ENCODE measurements around the gene VAV1. TPM values are rescaled to one million over a fixed set of nuclear protein-coding genes. Genes with fewer than 3 reads are reported as not detected.

VAV1 gene
- total RNA-seq, 5 donors from 2014 or later (not counting 1 experiment from before 2014, with no cell fraction given): 82.5 to 114 (median 92.2) TPM

DNA sequence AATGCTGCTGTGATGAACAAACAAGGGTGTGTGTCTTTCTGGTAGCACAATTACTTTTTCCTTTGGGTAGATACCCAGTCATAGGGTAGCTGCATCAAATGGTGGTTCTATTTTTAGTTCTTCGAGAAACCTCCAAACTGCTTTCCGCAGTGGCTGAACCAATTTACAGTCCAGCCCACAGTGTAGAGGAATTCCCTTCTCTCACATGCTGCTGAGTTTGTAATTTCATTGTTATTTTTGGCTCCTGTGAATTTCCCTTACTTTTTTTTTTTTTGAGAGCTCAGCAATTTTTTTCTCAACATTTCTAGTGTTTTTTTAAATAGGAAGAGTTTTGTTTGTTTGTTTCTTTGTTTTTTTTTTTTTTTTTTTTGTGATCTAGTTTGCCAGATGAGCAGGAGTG lies 77.4 kb downstream of the VAV1 start:
- ChIA-PET POLR2A (no interaction called here), CTCF (interaction anchor here in 1 of 2 donors (0.7 kb wide), 1 partner anchor 19 kb away, joined by 4 read pairs; no protein-coding TSS in a partner anchor)
- no peaks in the 10 kb centered on the region for H3K27me3 ChIP-seq (replicated peaks in 1 of 2; ENCODE audit: control insufficient read depth in 2 of 2, extremely low read depth in 1 of 2, insufficient read depth in 2 of 2, low read length in 1 of 2)
- H3K4me1 ChIP-seq (ENCODE audit: control insufficient read depth in 1 of 2, extremely low read depth in 1 of 2, insufficient read depth in 2 of 2, low read length in 2 of 2): no peaks in the 10 kb centered on the region
- Mint-ChIP-seq H3K36me3 (peaks cover 32% of the 10 kb centered on the region), H3K27me3 (no peaks in the 10 kb centered on the region), H3K4me3 (no peak overlapping the region), H3K27ac (no peak overlapping the region), H3K9me3 (no peaks in the 10 kb centered on the region), H3K4me1 (no peaks in the 10 kb centered on the region)
- no peak for DNase-seq
- no peak overlapping the region for H3K4me3 ChIP-seq (ENCODE audit: control insufficient read depth in 1 of 2, extremely low read depth in 1 of 2, low read length in 1 of 2)
- H3K36me3 ChIP-seq (ENCODE audit: control insufficient read depth in 2 of 2, extremely low read depth in 1 of 2, insufficient read depth in 1 of 2, low read length in 1 of 2): peaks cover 29 to 71% of the 10 kb centered on the region in 2 donors
- H3K9me3 ChIP-seq: no peaks in the 10 kb centered on the region
- ATAC-seq (replicated peaks in 1 of 4): no peak
- no CpG with 5 or more reads among the region's 2 CpGs for WGBS (ENCODE audit: insufficient coverage)
- H3K27ac ChIP-seq (ENCODE audit: low read length): no peak overlapping the region

DNA sequence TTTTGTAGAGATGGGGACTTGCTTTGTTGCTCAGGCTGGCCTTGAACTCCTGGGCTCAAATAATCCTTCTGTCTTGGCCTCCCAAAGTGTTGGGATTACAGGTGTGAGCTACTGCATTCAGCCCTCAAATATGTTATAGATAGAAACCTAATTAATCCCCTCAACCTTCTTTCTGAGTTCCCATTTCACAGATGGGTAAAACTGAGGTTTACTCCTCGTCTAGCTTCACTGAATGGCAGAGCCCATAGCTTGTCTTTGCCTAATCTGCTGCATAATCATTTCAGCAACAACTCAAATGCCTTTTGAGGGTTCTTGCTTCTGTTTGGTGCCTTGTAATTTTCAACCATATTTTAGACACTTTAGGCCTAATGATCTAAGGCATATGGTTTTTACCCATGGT lies 78.9 kb downstream of the VAV1 start:
- peaks cover 45% of the 10 kb centered on the region for H3K36me3 Mint-ChIP-seq
- peak overlapping the region; percentile 15 to 22 for H3K27ac Mint-ChIP-seq
- H3K4me3 Mint-ChIP-seq: no peak overlapping the region
- peaks cover 31 to 85% of the 10 kb centered on the region in 2 donors for H3K36me3 ChIP-seq (ENCODE audit: control insufficient read depth in 2 of 2, extremely low read depth in 1 of 2, insufficient read depth in 1 of 2, low read length in 1 of 2)
- ATAC-seq (replicated peaks in 1 of 4) (no peak), DNase-seq (no peak)
- no peak overlapping the region for H3K27ac ChIP-seq (ENCODE audit: low read length)
- H3K9me3 ChIP-seq: no peaks in the 10 kb centered on the region
- ChIA-PET POLR2A (no interaction called here), CTCF (interaction anchor here in 1 of 2 donors (1.0 kb wide), 1 partner anchor 12 kb away, joined by 4 read pairs; no protein-coding TSS in a partner anchor)
- no peaks in the 10 kb centered on the region for H3K4me1 ChIP-seq (ENCODE audit: control insufficient read depth in 1 of 2, extremely low read depth in 1 of 2, insufficient read depth in 2 of 2, low read length in 2 of 2)
- no peaks in the 10 kb centered on the region for H3K27me3 Mint-ChIP-seq
- H3K27me3 ChIP-seq (replicated peaks in 1 of 2; ENCODE audit: control insufficient read depth in 2 of 2, extremely low read depth in 1 of 2, insufficient read depth in 2 of 2, low read length in 1 of 2): no peaks in the 10 kb centered on the region
- peaks cover 0 to 7% (median 0%) of the 10 kb centered on the region in 3 donors for H3K4me1 Mint-ChIP-seq
- no CpG with 5 or more reads among the region's 1 CpG for WGBS (ENCODE audit: insufficient coverage)
- no peaks in the 10 kb centered on the region for H3K9me3 Mint-ChIP-seq
- no peak overlapping the region for H3K4me3 ChIP-seq (ENCODE audit: control insufficient read depth in 1 of 2, extremely low read depth in 1 of 2, low read length in 1 of 2)

DNA sequence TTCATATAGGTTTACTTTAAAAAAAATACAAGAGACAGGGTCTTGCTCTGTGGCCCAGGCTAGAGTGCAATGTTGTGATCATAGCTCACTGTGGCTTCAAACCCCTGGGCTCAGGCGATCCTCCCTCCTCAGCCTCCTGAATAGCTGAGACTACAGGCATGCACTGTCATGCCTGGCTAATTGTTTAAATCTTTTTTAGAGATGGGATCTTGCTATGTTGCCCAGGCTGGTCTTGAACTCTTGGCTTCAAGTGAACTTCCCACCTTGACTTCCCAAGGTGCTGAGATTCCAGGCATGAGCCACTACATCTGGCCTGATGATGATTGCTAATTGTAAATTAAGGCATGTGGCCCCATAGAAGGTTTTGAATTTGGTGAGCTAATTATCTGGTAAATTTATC lies 79.5 kb downstream of the VAV1 start:
- ChIA-PET POLR2A (no interaction called here), CTCF (interaction anchor here in 1 of 2 donors (1.0 kb wide), 1 partner anchor 11 kb away, joined by 4 read pairs; no protein-coding TSS in a partner anchor)
- Histone ChIP-seq H3K4me1 (ENCODE audit: control insufficient read depth in 1 of 2, extremely low read depth in 1 of 2, insufficient read depth in 2 of 2, low read length in 2 of 2) (no peaks in the 10 kb centered on the region), H3K36me3 (ENCODE audit: control insufficient read depth in 2 of 2, extremely low read depth in 1 of 2, insufficient read depth in 1 of 2, low read length in 1 of 2) (peaks cover 28 to 89% of the 10 kb centered on the region in 2 donors), H3K9me3 (no peaks in the 10 kb centered on the region), H3K27ac (ENCODE audit: low read length) (no peak overlapping the region), H3K4me3 (ENCODE audit: control insufficient read depth in 1 of 2, extremely low read depth in 1 of 2, low read length in 1 of 2) (no peak overlapping the region), H3K27me3 (replicated peaks in 1 of 2; ENCODE audit: control insufficient read depth in 2 of 2, extremely low read depth in 1 of 2, insufficient read depth in 2 of 2, low read length in 1 of 2) (no peaks in the 10 kb centered on the region)
- H3K4me3 Mint-ChIP-seq: no peak overlapping the region
- WGBS (ENCODE audit: insufficient coverage): no CpG with 5 or more reads among the region's 1 CpG
- H3K27ac Mint-ChIP-seq: no peak overlapping the region
- no peaks in the 10 kb centered on the region for H3K9me3 Mint-ChIP-seq
- DNase-seq (no peak), ATAC-seq (replicated peaks in 1 of 4) (no peak)
- H3K36me3 Mint-ChIP-seq: peaks cover 48% of the 10 kb centered on the region
- no peaks in the 10 kb centered on the region for H3K27me3 Mint-ChIP-seq
- H3K4me1 Mint-ChIP-seq: peaks cover 0 to 7% (median 0%) of the 10 kb centered on the region in 3 donors

DNA sequence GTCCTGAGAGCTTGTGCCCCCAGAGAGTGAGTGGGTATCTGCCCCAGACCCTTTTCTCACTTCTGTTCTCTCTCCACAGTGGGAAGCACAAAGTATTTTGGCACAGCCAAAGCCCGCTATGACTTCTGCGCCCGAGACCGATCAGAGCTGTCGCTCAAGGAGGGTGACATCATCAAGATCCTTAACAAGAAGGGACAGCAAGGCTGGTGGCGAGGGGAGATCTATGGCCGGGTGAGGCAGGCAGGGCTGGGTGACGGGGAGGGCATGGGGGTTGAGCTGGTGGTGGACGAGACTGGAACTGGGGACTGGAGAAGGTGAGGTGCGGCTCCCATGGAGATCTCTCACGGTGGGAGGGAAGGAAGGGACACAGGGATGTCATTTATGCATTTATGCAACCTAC lies 81.4 kb downstream of the VAV1 start:
- ChIA-PET POLR2A (no interaction called here), CTCF (no interaction called here)
- H3K27ac Mint-ChIP-seq: peak overlapping the region in 1 of 2 donors; percentile 76
- Histone ChIP-seq H3K27me3 (replicated peaks in 1 of 2; ENCODE audit: control insufficient read depth in 2 of 2, extremely low read depth in 1 of 2, insufficient read depth in 2 of 2, low read length in 1 of 2) (no peaks in the 10 kb centered on the region), H3K4me1 (ENCODE audit: control insufficient read depth in 1 of 2, extremely low read depth in 1 of 2, insufficient read depth in 2 of 2, low read length in 2 of 2) (no peaks in the 10 kb centered on the region), H3K27ac (ENCODE audit: low read length) (no peak overlapping the region), H3K9me3 (no peaks in the 10 kb centered on the region), H3K36me3 (ENCODE audit: control insufficient read depth in 2 of 2, extremely low read depth in 1 of 2, insufficient read depth in 1 of 2, low read length in 1 of 2) (peaks cover 20 to 80% of the 10 kb centered on the region in 2 donors), H3K4me3 (ENCODE audit: control insufficient read depth in 1 of 2, extremely low read depth in 1 of 2, low read length in 1 of 2) (no peak overlapping the region)
- no peaks in the 10 kb centered on the region for H3K27me3 Mint-ChIP-seq
- peaks cover 0 to 7% (median 0%) of the 10 kb centered on the region in 3 donors for H3K4me1 Mint-ChIP-seq
- H3K36me3 Mint-ChIP-seq: peaks cover 49% of the 10 kb centered on the region
- no peak for DNase-seq
- 97% methylated on average over 11 of the region's 11 CpGs for whole genome bisulfite sequencing (ENCODE audit: insufficient coverage)
- H3K9me3 Mint-ChIP-seq: no peaks in the 10 kb centered on the region
- ATAC-seq (replicated peaks in 1 of 4): no peak
- H3K4me3 Mint-ChIP-seq: no peak overlapping the region

DNA sequence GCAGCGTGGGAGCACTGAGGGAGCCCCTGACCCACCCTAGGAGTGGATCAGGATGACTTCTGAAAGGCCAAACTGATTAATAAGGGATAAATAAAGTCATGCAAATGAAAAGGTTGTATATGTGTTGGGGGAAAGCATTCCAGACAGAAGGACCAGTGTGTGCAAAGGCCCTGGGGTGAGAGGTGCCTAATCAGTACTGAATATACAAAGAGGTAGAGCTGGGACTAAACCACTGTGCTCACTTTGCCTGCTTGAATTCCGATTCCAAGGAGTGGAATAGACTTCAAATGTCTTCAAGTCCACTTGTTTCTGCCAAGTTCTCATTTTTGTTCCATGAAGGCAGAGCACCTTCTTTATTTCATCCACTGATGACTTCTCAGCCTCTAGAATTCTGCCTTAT lies 82.2 kb downstream of the VAV1 start:
- H3K27ac ChIP-seq (ENCODE audit: low read length): no peak overlapping the region
- H3K36me3 ChIP-seq (ENCODE audit: control insufficient read depth in 2 of 2, extremely low read depth in 1 of 2, insufficient read depth in 1 of 2, low read length in 1 of 2): peaks cover 20 to 73% of the 10 kb centered on the region in 2 donors
- DNase-seq (no peak), ATAC-seq (replicated peaks in 1 of 4) (no peak)
- Mint-ChIP-seq H3K27ac (peak overlapping the region; percentile 46 to 67), H3K27me3 (no peaks in the 10 kb centered on the region), H3K4me3 (no peak overlapping the region), H3K4me1 (peaks cover 0 to 7% (median 0%) of the 10 kb centered on the region in 3 donors), H3K9me3 (no peaks in the 10 kb centered on the region), H3K36me3 (peaks cover 46% of the 10 kb centered on the region)
- H3K9me3 ChIP-seq: no peaks in the 10 kb centered on the region
- H3K4me1 ChIP-seq (ENCODE audit: control insufficient read depth in 1 of 2, extremely low read depth in 1 of 2, insufficient read depth in 2 of 2, low read length in 2 of 2): no peaks in the 10 kb centered on the region
- H3K4me3 ChIP-seq (ENCODE audit: control insufficient read depth in 1 of 2, extremely low read depth in 1 of 2, low read length in 1 of 2): no peak overlapping the region
- ChIA-PET POLR2A (no interaction called here), CTCF (no interaction called here)
- H3K27me3 ChIP-seq (replicated peaks in 1 of 2; ENCODE audit: control insufficient read depth in 2 of 2, extremely low read depth in 1 of 2, insufficient read depth in 2 of 2, low read length in 1 of 2): no peaks in the 10 kb centered on the region
- WGBS (ENCODE audit: insufficient coverage): 92% methylated on average over 1 of the region's 2 CpGs

DNA sequence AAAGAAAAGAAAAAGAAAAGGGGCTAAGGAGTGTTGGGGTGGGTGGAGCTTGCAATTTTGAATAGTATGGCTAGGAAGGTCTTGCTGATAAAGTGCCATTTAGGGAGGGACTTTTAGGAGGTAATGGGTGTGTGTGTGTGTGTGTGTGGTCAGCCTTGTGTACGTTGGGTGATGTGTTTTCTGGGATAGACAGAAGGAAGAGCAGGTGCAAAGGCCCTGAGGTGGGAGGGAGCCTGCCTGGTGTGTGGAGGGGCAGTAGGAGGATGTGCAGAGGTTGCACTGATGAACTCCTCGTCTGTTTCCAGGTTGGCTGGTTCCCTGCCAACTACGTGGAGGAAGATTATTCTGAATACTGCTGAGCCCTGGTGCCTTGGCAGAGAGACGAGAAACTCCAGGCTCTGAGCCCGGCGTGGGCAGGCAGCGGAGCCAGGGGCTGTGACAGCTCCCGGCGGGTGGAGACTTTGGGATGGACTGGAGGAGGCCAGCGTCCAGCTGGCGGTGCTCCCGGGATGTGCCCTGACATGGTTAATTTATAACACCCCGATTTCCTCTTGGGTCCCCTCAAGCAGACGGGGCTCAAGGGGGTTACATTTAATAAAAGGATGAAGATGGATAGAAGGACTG lies 84.4 kb downstream of the VAV1 start:
- peaks cover 4 to 15% (median 6%) of the 10 kb centered on the region in 3 donors for H3K4me1 Mint-ChIP-seq
- ChIA-PET POLR2A (no interaction called here), CTCF (no interaction called here)
- H3K9me3 Mint-ChIP-seq: no peaks in the 10 kb centered on the region
- 84% methylated on average over 7 of the region's 14 CpGs for WGBS (ENCODE audit: insufficient coverage)
- H3K4me1 ChIP-seq (ENCODE audit: control insufficient read depth in 1 of 2, extremely low read depth in 1 of 2, insufficient read depth in 2 of 2, low read length in 2 of 2): peaks cover 0 to 4% of the 10 kb centered on the region in 2 experiments
- H3K4me3 Mint-ChIP-seq: no peak overlapping the region
- no peaks in the 10 kb centered on the region for H3K9me3 ChIP-seq
- H3K27me3 ChIP-seq (replicated peaks in 1 of 2; ENCODE audit: control insufficient read depth in 2 of 2, extremely low read depth in 1 of 2, insufficient read depth in 2 of 2, low read length in 1 of 2): no peaks in the 10 kb centered on the region
- ATAC-seq (replicated peaks in 1 of 4) (no peak), DNase-seq (no peak)
- no peak overlapping the region for H3K27ac ChIP-seq (ENCODE audit: low read length)
- no peaks in the 10 kb centered on the region for H3K27me3 Mint-ChIP-seq
- peaks cover 15 to 54% of the 10 kb centered on the region in 2 donors for H3K36me3 ChIP-seq (ENCODE audit: control insufficient read depth in 2 of 2, extremely low read depth in 1 of 2, insufficient read depth in 1 of 2, low read length in 1 of 2)
- peaks cover 37% of the 10 kb centered on the region for H3K36me3 Mint-ChIP-seq
- peak overlapping the region in 1 of 2 donors; percentile 50 for H3K27ac Mint-ChIP-seq
- no peak overlapping the region for H3K4me3 ChIP-seq (ENCODE audit: control insufficient read depth in 1 of 2, extremely low read depth in 1 of 2, low read length in 1 of 2)
